Upper lobe of left lung (tissue), 6 donors: ENCODE results near the gene ACTL8. TPM values are rescaled to one million over a fixed set of nuclear protein-coding genes. Genes with fewer than 3 reads are reported as not detected.

Experiments used
- ATAC-seq, 2 donors: fragments of 200-7000 bp; cut with Tn5 transposase; one replicate each; pipeline ENCODE4 v1.9.1; 2022; ENCODE audit warnings: mild to moderate bottlenecking in 2 of 2, moderate library complexity in 2 of 2; ENCODE audit not compliant: low FRiP score in 2 of 2
- DNase-seq, 2 donors: peaks; one replicate each; pipeline ENCODE4 v3.0.0-alpha.2; 2019 to 2020
- H3K27ac ChIP-seq, 4 donors: fragments of 200-600 bp; sonication (generic); one replicate each; pipeline ENCODE4 v1.5.1; 2016 to 2019
- H3K27me3 ChIP-seq, 4 donors: fragments of 200-600 bp; sonication (generic); one replicate each; pipeline ENCODE4 v1.5.1; 2017 to 2019
- H3K36me3 ChIP-seq, 4 donors: fragments of 200-600 bp; sonication (generic); one replicate each; pipeline ENCODE4 v1.5.1; 2016 to 2019
- H3K4me1 ChIP-seq, 4 donors: fragments of 200-600 bp; sonication (generic); one replicate each; pipeline ENCODE4 v1.5.1; 2018 to 2019
- H3K4me3 ChIP-seq, 4 donors: fragments of 200-600 bp; sonication (generic); one replicate each; pipeline ENCODE4 v1.5.1; 2017 to 2019; ENCODE audit warnings: mild to moderate bottlenecking in 2 of 4, moderate library complexity in 1 of 4
- H3K9me3 ChIP-seq, 4 donors: fragments of 200-600 bp; sonication (generic); one replicate each; pipeline ENCODE4 v1.5.1; 2018 to 2019
- EP300 ChIP-seq, 4 donors: sonication (generic); formaldehyde crosslinking; IDR thresholded peaks; one replicate each; pipeline ENCODE4 v1.5.1; 2017; ENCODE audit warnings: antibody characterized with exemption in 4 of 4, control low read depth in 2 of 4
- POLR2A ChIP-seq, 4 donors: fragments of 450-650 bp; IDR thresholded peaks; one replicate each; pipeline ENCODE4 v1.5.1; 2016 to 2017; ENCODE audit warnings: antibody characterized with exemption in 4 of 4, mild to moderate bottlenecking in 2 of 4
- POLR2AphosphoS5 ChIP-seq, 2 donors: sonication (generic); formaldehyde crosslinking; IDR thresholded peaks; one replicate each; pipeline ENCODE4 v1.5.1; 2017; ENCODE audit warnings: antibody characterized with exemption in 2 of 2
- WGBS, 2 donors: methylation state at CpG; one replicate each; pipeline ENCODE4 v1.1.5; 2017 to 2018; 5-methylcytosine and 5-hydroxymethylcytosine counted together
- total RNA-seq, 6 donors: library from RNA; depleted of rRNA in 4 of 6; stranded (reverse); fragments of >200 nt in 4 of 6; gene quantifications; one replicate each; pipeline versions ENCODE4 v1.1.0 to v1.2.1, GENCODE V29; 2016 to 2021
- TF ChIP-seq, protein P1 (sequence below), 6 experiments: fragments of 450-650 bp in 4 of 6; fragments of 200-600 bp in 2 of 6; sonication (generic) in 2 of 6; IDR thresholded peaks; one replicate each; pipeline ENCODE4 v1.5.1; 2016 to 2019; ENCODE audit warnings: antibody characterized with exemption in 6 of 6
- donor health status: DM: no; HTN: no; CAD: no; lungs with moderate emphysema.
- donor health status: DM: no; HTN: yes; CAD: no; lungs with severe emphysema.

ACTL8 gene
- total RNA-seq, 6 donors from 2014 or later = not detected

DNA sequence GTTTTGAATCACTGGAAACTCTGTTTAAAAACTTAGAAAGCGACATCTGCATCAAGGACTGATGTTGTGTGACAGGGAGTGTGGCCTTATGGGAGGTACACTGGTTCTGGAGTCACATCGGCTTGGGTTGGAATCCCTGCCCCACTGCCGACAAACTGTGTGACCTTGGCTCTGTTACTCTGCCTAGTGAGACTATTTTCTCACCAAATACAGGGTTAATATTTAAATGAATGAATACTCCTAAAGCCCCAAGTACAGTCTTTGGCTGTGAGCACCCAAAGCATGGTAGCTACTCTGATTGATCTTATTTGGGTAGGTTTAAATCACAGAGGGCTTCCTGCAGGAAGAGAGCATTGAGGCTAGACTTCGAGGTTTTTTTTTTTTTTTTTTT is 102.0 kb downstream of the ACTL8 start:
- H3K4me3 ChIP-seq = no peak overlapping the region
- no peaks in the 10 kb centered on the region for H3K36me3 ChIP-seq
- no peaks in the 10 kb centered on the region for H3K9me3 ChIP-seq
- 78 to 82% methylated on average over 4 of the region's 4 CpGs for WGBS, 2 donors
- ATAC-seq (no peak), DNase-seq (no peak)
- no peak overlapping the region for H3K27ac ChIP-seq
- no peaks in the 10 kb centered on the region for H3K27me3 ChIP-seq
- peaks cover 0 to 2% (median 0%) of the 10 kb centered on the region in 4 donors for H3K4me1 ChIP-seq
- TF ChIP-seq POLR2AphosphoS5 (IDR thresholded peaks at IDR 0.05) (no peak), POLR2A (IDR thresholded peaks at IDR 0.05) (no peak), EP300 (IDR thresholded peaks at IDR 0.05) (no peak)
- TF ChIP-seq, protein P1, sequence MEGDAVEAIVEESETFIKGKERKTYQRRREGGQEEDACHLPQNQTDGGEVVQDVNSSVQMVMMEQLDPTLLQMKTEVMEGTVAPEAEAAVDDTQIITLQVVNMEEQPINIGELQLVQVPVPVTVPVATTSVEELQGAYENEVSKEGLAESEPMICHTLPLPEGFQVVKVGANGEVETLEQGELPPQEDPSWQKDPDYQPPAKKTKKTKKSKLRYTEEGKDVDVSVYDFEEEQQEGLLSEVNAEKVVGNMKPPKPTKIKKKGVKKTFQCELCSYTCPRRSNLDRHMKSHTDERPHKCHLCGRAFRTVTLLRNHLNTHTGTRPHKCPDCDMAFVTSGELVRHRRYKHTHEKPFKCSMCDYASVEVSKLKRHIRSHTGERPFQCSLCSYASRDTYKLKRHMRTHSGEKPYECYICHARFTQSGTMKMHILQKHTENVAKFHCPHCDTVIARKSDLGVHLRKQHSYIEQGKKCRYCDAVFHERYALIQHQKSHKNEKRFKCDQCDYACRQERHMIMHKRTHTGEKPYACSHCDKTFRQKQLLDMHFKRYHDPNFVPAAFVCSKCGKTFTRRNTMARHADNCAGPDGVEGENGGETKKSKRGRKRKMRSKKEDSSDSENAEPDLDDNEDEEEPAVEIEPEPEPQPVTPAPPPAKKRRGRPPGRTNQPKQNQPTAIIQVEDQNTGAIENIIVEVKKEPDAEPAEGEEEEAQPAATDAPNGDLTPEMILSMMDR (IDR thresholded peaks at IDR 0.05) = no peak

DNA sequence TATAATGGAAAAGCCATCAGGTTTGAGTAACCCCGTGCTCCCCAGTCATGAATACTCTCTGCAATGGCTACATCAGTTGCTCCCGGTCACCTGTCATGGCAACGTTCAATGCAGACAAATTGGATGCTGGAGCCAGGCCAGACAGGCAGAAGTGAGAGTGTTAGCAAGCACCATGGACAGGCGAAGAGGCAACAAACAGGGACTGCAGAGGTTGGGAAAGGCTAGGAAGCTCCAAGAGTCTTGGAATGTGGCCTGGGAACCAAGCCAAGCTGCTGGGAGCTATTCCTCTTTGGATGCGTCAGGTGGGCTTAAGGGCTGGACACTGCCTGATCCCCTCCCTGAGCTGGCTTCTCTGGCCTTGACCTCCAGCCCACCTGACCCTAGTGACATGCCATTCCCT is 102.9 kb downstream of the ACTL8 start:
- ATAC-seq (no peak), DNase-seq (no peak)
- no peak overlapping the region for H3K4me3 ChIP-seq
- no peak overlapping the region for H3K27ac ChIP-seq
- no peaks in the 10 kb centered on the region for H3K4me1 ChIP-seq
- H3K36me3 ChIP-seq = no peaks in the 10 kb centered on the region
- H3K9me3 ChIP-seq = no peaks in the 10 kb centered on the region
- no peaks in the 10 kb centered on the region for H3K27me3 ChIP-seq
- 65 to 68% methylated on average over 5 of the region's 5 CpGs for WGBS, 2 donors
- TF ChIP-seq EP300 (IDR thresholded peaks at IDR 0.05) (no peak), POLR2AphosphoS5 (IDR thresholded peaks at IDR 0.05) (no peak), POLR2A (IDR thresholded peaks at IDR 0.05) (no peak)
- TF ChIP-seq, protein P1 (IDR thresholded peaks at IDR 0.05) = no peak

DNA sequence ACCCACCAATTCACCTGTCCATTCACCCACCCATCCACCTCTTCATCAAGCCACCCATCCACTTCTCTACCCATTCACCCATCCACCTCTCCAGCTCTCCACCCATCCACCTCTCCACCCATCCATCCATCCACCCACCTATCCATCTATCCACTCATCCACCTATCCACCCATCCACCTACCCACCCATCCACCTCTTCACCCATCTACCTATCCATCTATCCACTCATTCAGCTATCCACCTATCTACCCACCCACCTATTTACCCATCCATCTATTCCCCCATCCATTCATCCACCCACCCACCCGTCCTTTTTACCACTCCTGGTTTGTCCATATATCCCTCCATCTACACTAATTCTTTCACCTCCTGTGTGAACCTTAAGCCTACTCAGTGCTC is 105.7 kb downstream of the ACTL8 start:
- WGBS, 2 donors = 88 to 95% methylated on average over 1 of the region's 1 CpG

DNA sequence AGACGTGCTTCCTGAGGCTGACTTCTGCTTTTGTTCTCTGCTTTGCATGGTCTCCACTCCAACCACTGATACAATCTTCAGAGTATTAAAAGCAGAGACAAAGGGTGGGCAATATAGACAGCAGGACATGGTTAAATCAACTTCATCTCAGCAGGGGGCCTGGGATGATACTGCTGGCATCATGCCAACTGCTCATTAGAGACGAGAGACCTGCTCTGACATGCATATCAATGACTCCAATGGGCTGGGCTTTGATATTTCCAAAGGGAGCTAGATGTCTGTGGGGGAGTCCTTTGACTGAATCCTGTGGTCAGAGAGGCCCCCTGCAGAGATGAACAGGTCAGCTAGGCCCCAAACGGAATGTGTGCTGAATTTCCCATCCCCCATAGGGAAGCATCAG is 106.6 kb downstream of the ACTL8 start:
- Histone ChIP-seq H3K9me3 (no peaks in the 10 kb centered on the region), H3K4me3 (no peak overlapping the region), H3K27ac (no peak overlapping the region), H3K4me1 (no peaks in the 10 kb centered on the region), H3K27me3 (no peaks in the 10 kb centered on the region), H3K36me3 (no peaks in the 10 kb centered on the region)
- DNase-seq (no peak), ATAC-seq (no peak)
- TF ChIP-seq, protein P1 (IDR thresholded peaks at IDR 0.05) = no peak
- TF ChIP-seq POLR2AphosphoS5 (IDR thresholded peaks at IDR 0.05) = no peak
- no peak for TF ChIP-seq POLR2A (IDR thresholded peaks at IDR 0.05)
- no peak for TF ChIP-seq EP300 (IDR thresholded peaks at IDR 0.05)
- 18 to 33% methylated on average over 1 to 3 of the region's 3 CpGs for WGBS, 2 donors

More for the DNA sequence above, 105.7 kb downstream of the ACTL8 start:
- ATAC-seq (no peak), DNase-seq (no peak)
- Histone ChIP-seq H3K27me3 (no peaks in the 10 kb centered on the region), H3K4me3 (no peak overlapping the region), H3K4me1 (no peaks in the 10 kb centered on the region), H3K27ac (no peak overlapping the region), H3K36me3 (no peaks in the 10 kb centered on the region), H3K9me3 (no peaks in the 10 kb centered on the region)
- TF ChIP-seq EP300 (IDR thresholded peaks at IDR 0.05) = no peak
- TF ChIP-seq, protein P1 (IDR thresholded peaks at IDR 0.05) = no peak
- no peak for TF ChIP-seq POLR2AphosphoS5 (IDR thresholded peaks at IDR 0.05)
- no peak for TF ChIP-seq POLR2A (IDR thresholded peaks at IDR 0.05)

DNA sequence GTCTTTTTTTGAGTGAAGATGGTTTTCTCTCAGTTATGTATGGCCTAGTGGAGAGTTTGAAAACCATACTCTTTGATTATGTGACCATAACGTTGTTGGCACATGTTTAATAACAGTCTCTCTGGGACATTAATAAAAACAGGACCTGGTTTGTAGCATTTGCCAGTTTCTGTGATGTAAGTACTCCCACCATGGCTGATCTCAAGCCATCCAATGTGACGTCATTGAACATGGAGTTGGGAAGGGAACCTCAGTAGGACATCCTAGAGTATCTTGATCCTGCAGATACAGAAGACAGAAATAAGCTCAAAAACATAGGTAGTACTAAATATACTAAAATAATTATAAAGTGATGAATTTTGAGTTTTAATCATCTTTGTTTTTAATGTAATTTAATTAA is 107.0 kb downstream of the ACTL8 start:
- WGBS, 2 donors = 69 to 72% methylated on average over 2 of the region's 2 CpGs
- no peaks in the 10 kb centered on the region for H3K4me1 ChIP-seq
- H3K9me3 ChIP-seq = no peaks in the 10 kb centered on the region
- H3K4me3 ChIP-seq = no peak overlapping the region
- no peaks in the 10 kb centered on the region for H3K36me3 ChIP-seq
- ATAC-seq = no peak
- H3K27me3 ChIP-seq = no peaks in the 10 kb centered on the region
- no peak overlapping the region for H3K27ac ChIP-seq
- TF ChIP-seq, protein P1 (IDR thresholded peaks at IDR 0.05) = no peak
- TF ChIP-seq POLR2AphosphoS5 (IDR thresholded peaks at IDR 0.05) (no peak), EP300 (IDR thresholded peaks at IDR 0.05) (no peak), POLR2A (IDR thresholded peaks at IDR 0.05) (no peak)
- DNase-seq = no peak
